ENCODE data around the gene ZBTB9.

GRCh38 chr6:33450434-33450833 is 3.9 kb upstream of the ZBTB9 start:
- TF ChIP-seq CTCF (IDR thresholded peaks at IDR 0.05), result no peak
- no peak for TF ChIP-seq POLR2AphosphoS5 (IDR thresholded peaks at IDR 0.05)
